HEK293 (cell line): ENCODE data around the gene NARF.

Source experiments
- ZNF610 ChIP-seq: fragments of 450-650 bp; formaldehyde crosslinking; IDR thresholded peaks from 2 replicates; pipeline ENCODE4 v1.5.1; 2016; ENCODE audit warnings: missing biosample characterization, missing genetic modification characterization, borderline replicate concordance
- TF ChIP-seq, protein P1 (sequence below): IDR thresholded peaks from 2 replicates; pipeline ENCODE4 v1.6.1; 2011; ENCODE audit warnings: mild to moderate bottlenecking, low read depth, low read length, borderline replicate concordance
- TF ChIP-seq, protein P2 (sequence below): fragments of 450-650 bp; formaldehyde crosslinking; IDR thresholded peaks from 2 replicates; pipeline ENCODE4 v1.5.1; 2017; ENCODE audit warnings: missing biosample characterization, missing genetic modification characterization
- TF ChIP-seq, protein P3 (sequence below): fragments of 450-650 bp; formaldehyde crosslinking; IDR thresholded peaks from 2 replicates; pipeline ENCODE4 v1.5.1; 2016; ENCODE audit warnings: missing biosample characterization, missing genetic modification characterization
- TF ChIP-seq, protein P4 (sequence below): fragments of 450-650 bp; formaldehyde crosslinking; IDR thresholded peaks from 2 replicates; pipeline ENCODE4 v1.5.1; 2016; ENCODE audit warnings: missing biosample characterization, missing genetic modification characterization

DNA sequence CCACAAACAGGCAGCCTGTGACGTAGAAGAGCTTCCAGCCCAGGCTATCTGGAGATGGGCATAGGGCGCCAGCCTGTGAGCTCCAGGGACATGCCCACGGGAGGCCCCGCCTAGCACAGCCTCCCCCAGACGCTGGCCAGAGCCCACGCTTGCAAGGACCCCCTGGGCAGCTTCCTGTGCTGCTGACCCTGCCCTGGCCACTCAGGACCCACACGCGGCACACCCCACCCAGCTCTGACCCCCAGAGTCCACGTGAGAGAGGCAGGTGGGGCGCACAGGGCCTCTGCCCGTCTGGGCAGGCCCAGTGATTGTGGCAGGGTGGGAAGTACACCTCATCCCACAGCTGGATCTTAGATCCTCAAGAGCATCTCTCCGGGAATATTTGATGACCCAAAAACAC, 11.9 kb upstream of the NARF start:
- no peak for TF ChIP-seq ZNF610 (tag by site-specific recombination)
- TF ChIP-seq, protein P1, sequence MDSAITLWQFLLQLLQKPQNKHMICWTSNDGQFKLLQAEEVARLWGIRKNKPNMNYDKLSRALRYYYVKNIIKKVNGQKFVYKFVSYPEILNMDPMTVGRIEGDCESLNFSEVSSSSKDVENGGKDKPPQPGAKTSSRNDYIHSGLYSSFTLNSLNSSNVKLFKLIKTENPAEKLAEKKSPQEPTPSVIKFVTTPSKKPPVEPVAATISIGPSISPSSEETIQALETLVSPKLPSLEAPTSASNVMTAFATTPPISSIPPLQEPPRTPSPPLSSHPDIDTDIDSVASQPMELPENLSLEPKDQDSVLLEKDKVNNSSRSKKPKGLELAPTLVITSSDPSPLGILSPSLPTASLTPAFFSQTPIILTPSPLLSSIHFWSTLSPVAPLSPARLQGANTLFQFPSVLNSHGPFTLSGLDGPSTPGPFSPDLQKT: no peak
- TF ChIP-seq, protein P2, sequence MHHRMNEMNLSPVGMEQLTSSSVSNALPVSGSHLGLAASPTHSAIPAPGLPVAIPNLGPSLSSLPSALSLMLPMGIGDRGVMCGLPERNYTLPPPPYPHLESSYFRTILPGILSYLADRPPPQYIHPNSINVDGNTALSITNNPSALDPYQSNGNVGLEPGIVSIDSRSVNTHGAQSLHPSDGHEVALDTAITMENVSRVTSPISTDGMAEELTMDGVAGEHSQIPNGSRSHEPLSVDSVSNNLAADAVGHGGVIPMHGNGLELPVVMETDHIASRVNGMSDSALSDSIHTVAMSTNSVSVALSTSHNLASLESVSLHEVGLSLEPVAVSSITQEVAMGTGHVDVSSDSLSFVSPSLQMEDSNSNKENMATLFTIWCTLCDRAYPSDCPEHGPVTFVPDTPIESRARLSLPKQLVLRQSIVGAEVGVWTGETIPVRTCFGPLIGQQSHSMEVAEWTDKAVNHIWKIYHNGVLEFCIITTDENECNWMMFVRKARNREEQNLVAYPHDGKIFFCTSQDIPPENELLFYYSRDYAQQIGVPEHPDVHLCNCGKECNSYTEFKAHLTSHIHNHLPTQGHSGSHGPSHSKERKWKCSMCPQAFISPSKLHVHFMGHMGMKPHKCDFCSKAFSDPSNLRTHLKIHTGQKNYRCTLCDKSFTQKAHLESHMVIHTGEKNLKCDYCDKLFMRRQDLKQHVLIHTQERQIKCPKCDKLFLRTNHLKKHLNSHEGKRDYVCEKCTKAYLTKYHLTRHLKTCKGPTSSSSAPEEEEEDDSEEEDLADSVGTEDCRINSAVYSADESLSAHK: no peak
- TF ChIP-seq, protein P3, sequence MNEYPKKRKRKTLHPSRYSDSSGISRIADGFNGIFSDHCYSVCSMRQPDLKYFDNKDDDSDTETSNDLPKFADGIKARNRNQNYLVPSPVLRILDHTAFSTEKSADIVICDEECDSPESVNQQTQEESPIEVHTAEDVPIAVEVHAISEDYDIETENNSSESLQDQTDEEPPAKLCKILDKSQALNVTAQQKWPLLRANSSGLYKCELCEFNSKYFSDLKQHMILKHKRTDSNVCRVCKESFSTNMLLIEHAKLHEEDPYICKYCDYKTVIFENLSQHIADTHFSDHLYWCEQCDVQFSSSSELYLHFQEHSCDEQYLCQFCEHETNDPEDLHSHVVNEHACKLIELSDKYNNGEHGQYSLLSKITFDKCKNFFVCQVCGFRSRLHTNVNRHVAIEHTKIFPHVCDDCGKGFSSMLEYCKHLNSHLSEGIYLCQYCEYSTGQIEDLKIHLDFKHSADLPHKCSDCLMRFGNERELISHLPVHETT (tag by site-specific recombination): no peak
- TF ChIP-seq, protein P4, sequence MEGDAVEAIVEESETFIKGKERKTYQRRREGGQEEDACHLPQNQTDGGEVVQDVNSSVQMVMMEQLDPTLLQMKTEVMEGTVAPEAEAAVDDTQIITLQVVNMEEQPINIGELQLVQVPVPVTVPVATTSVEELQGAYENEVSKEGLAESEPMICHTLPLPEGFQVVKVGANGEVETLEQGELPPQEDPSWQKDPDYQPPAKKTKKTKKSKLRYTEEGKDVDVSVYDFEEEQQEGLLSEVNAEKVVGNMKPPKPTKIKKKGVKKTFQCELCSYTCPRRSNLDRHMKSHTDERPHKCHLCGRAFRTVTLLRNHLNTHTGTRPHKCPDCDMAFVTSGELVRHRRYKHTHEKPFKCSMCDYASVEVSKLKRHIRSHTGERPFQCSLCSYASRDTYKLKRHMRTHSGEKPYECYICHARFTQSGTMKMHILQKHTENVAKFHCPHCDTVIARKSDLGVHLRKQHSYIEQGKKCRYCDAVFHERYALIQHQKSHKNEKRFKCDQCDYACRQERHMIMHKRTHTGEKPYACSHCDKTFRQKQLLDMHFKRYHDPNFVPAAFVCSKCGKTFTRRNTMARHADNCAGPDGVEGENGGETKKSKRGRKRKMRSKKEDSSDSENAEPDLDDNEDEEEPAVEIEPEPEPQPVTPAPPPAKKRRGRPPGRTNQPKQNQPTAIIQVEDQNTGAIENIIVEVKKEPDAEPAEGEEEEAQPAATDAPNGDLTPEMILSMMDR (tag by site-specific recombination): no peak
